ENCODE data around the gene LDAH.

The LDAH gene

GRCh38 chr2:20781656-20782265, 41.1 kb downstream of the LDAH start:
- DNase-seq (ENCODE audit: low read depth in 1 of 2, low spot score in 1 of 2) = no peak

GRCh38 chr2:20771299-20771698, 51.6 kb downstream of the LDAH start:
- no peak for DNase-seq (ENCODE audit: low read depth in 1 of 2, low spot score in 1 of 2)

GRCh38 chr2:20766798-20767644, 55.9 kb downstream of the LDAH start:
- DNase-seq (ENCODE audit: low read depth in 1 of 2, low spot score in 1 of 2) = no peak

GRCh38 chr2:20766213-20766612, 56.7 kb downstream of the LDAH start:
- DNase-seq (ENCODE audit: low read depth in 1 of 2, low spot score in 1 of 2) = no peak

GRCh38 chr2:20762945-20763683, 59.8 kb downstream of the LDAH start:
- DNase-seq (ENCODE audit: low read depth in 1 of 2, low spot score in 1 of 2) = no peak

- no peak for DNase-seq (ENCODE audit: low read depth in 1 of 2, low spot score in 1 of 2)
Measured at GRCh38 chr2:20759487-20759886, 63.4 kb downstream of the LDAH start.

- no peak for DNase-seq (ENCODE audit: low read depth in 1 of 2, low spot score in 1 of 2)
Measured at GRCh38 chr2:20758997-20759396, 63.9 kb downstream of the LDAH start.

GRCh38 chr2:20757405-20758090, 65.4 kb downstream of the LDAH start:
- DNase-seq (ENCODE audit: low read depth in 1 of 2, low spot score in 1 of 2) = no peak

GRCh38 chr2:20755132-20755800, 67.6 kb downstream of the LDAH start:
- no peak for DNase-seq (ENCODE audit: low read depth in 1 of 2, low spot score in 1 of 2)

- DNase-seq (ENCODE audit: low read depth in 1 of 2, low spot score in 1 of 2) = no peak
Measured at GRCh38 chr2:20752293-20752692, 70.6 kb downstream of the LDAH start.

GRCh38 chr2:20747317-20747716, 75.6 kb downstream of the LDAH start:
- DNase-seq (ENCODE audit: low read depth in 1 of 2, low spot score in 1 of 2) = no peak

- no peak for DNase-seq (ENCODE audit: low read depth in 1 of 2, low spot score in 1 of 2)
Measured at GRCh38 chr2:20745924-20746555, 76.9 kb downstream of the LDAH start.

GRCh38 chr2:20744366-20745335, 78.2 kb downstream of the LDAH start:
- DNase-seq (ENCODE audit: low read depth in 1 of 2, low spot score in 1 of 2) = no peak

- DNase-seq (ENCODE audit: low read depth in 1 of 2, low spot score in 1 of 2) = no peak
Measured at GRCh38 chr2:20738772-20739171, 84.1 kb downstream of the LDAH start.

- DNase-seq (ENCODE audit: low read depth in 1 of 2, low spot score in 1 of 2) = no peak
Measured at GRCh38 chr2:20737505-20737904, 85.4 kb downstream of the LDAH start.

GRCh38 chr2:20728114-20728758, 94.7 kb downstream of the LDAH start:
- DNase-seq (ENCODE audit: low read depth in 1 of 2, low spot score in 1 of 2) = no peak

GRCh38 chr2:20726913-20727312, 96.0 kb downstream of the LDAH start:
- no peak for DNase-seq (ENCODE audit: low read depth in 1 of 2, low spot score in 1 of 2)

GRCh38 chr2:20725782-20726181, 97.1 kb downstream of the LDAH start:
- DNase-seq (ENCODE audit: low read depth in 1 of 2, low spot score in 1 of 2) = no peak

Data from stimulated activated CD4-positive, alpha-beta T cell treated with anti-CD3 and anti-CD28 coated beads, Interleukin-15, amount 100 ng/mL, for 1 hour (primary cell).